ENCODE data around the gene MTAP. TPM values are rescaled to one million over a fixed set of nuclear protein-coding genes. Genes with fewer than 3 reads are reported as not detected.

MTAP gene
- total and polyA plus RNA-seq, 2 of the 13 experiments (the other 11 are each of a cell fraction or from before 2014, with no cell fraction given) = 16.7 to 51.2 TPM

- TF ChIP-seq, protein P1, sequence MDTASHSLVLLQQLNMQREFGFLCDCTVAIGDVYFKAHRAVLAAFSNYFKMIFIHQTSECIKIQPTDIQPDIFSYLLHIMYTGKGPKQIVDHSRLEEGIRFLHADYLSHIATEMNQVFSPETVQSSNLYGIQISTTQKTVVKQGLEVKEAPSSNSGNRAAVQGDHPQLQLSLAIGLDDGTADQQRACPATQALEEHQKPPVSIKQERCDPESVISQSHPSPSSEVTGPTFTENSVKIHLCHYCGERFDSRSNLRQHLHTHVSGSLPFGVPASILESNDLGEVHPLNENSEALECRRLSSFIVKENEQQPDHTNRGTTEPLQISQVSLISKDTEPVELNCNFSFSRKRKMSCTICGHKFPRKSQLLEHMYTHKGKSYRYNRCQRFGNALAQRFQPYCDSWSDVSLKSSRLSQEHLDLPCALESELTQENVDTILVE (CRISPR knock-in tag; IDR thresholded peaks at IDR 0.05) = no peak
- TF ChIP-seq FOXO1 (CRISPR knock-in tag; IDR thresholded peaks at IDR 0.05) = no peak
- no peak for TF ChIP-seq REXO4 (CRISPR knock-in tag; IDR thresholded peaks at IDR 0.05; ENCODE audit: borderline replicate concordance)
- no peak for TF ChIP-seq HMGXB4 (CRISPR knock-in tag; IDR thresholded peaks at IDR 0.05; ENCODE audit: borderline replicate concordance in 1 of 2, low read depth in 1 of 2)
Measured at GRCh38 chr9:21811914-21812313, 9.5 kb downstream of the MTAP start (continued).

- no peak overlapping the region for H3K9ac ChIP-seq (ENCODE audit: insufficient read depth, low read depth, low read length)
- in situ Hi-C loops (cut with HindIII; ENCODE audit: extremely low pct_ligation_motif_present, low pct_unique_long_range_greater_than_20kb) = loop anchor here (5.0 to 25.0 kb wide), 4 partner anchors 222 to 625 kb away; partner anchors contain the start of gene DMRTA1
Measured at GRCh38 chr9:21812415-21812814, 10.0 kb downstream of the MTAP start.

More at GRCh38 chr9:21812415-21812814, 10.0 kb downstream of the MTAP start:
- POLR2A ChIA-PET = no interaction called here
- 94% methylated on average over 2 of the region's 2 CpGs for WGBS (ENCODE audit: low lambda C conversion rate)
- Histone ChIP-seq H3K79me2 (ENCODE audit: insufficient read depth, low read length) (peaks cover 25% of the 10 kb centered on the region), H3K4me3 (replicated peaks in 1 of 3; ENCODE audit: insufficient read depth in 1 of 3, low read depth in 2 of 3, low read length in 3 of 3) (no peak overlapping the region), H4K20me1 (ENCODE audit: insufficient read depth, low read length) (peaks cover 18% of the 10 kb centered on the region), H3K36me3 (replicated peaks in 1 of 2; ENCODE audit: control insufficient read depth in 1 of 2, insufficient read depth in 2 of 2, low read length in 2 of 2) (peaks cover 23 to 52% of the 10 kb centered on the region in 2 experiments), H3K9me3 (ENCODE audit: low read length) (no peaks in the 10 kb centered on the region), H2AFZ (ENCODE audit: low read length) (no peak overlapping the region), H3K4me2 (ENCODE audit: low read depth, low read length) (no peak overlapping the region), H3K4me1 (ENCODE audit: insufficient read depth, low read length) (0 out of 2 replicates have a peak, but pooled peaks cover 6% of the 10 kb centered on the region), H3K27me3 (ENCODE audit: control insufficient read depth in 1 of 2, insufficient read depth in 2 of 2, low read length in 2 of 2) (no peaks in the 10 kb centered on the region), H3K27ac (ENCODE audit: extremely low read length, insufficient read depth, low read length) (no peak overlapping the region)
- FAIRE-seq (no peak), DNase-seq (ENCODE audit: low spot score) (no peak), ATAC-seq (no peak; the same call in 2 of the 3 replicates)
- TF ChIP-seq ZNF674 (CRISPR knock-in tag; IDR thresholded peaks at IDR 0.05; ENCODE audit: low read depth) (no peak), HOXA7 (CRISPR knock-in tag; IDR thresholded peaks at IDR 0.05) (no peak)
- TF ChIP-seq, protein P2, sequence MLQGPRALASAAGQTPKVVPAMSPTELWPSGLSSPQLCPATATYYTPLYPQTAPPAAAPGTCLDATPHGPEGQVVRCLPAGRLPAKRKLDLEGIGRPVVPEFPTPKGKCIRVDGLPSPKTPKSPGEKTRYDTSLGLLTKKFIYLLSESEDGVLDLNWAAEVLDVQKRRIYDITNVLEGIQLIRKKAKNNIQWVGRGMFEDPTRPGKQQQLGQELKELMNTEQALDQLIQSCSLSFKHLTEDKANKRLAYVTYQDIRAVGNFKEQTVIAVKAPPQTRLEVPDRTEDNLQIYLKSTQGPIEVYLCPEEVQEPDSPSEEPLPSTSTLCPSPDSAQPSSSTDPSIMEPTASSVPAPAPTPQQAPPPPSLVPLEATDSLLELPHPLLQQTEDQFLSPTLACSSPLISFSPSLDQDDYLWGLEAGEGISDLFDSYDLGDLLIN (CRISPR knock-in tag; IDR thresholded peaks at IDR 0.05; ENCODE audit: borderline replicate concordance) = no peak
- CTCF ChIA-PET (ENCODE audit: low intra/inter-chr PET ratio, low total read pairs) = interaction anchor here (0.7 to 4.3 kb wide), 7 partner anchors 153 to 640 kb away, joined by 4 to 70 read pairs (median 20); partner anchors contain the start of gene CDKN2B
- no TSS peak for BruUV-seq (replicated peaks)
- intact Hi-C loops (cut with micrococcal nuclease; ENCODE audit: unreplicated experiment) = loop anchor here (2.0 kb wide), 1 partner anchor 640 kb away; no protein-coding TSS in a partner anchor
